Left ventricle myocardium superior (tissue), 1 donor: Measurements from ENCODE around the gene AOX1. TPM values are rescaled to one million over a fixed set of nuclear protein-coding genes. Genes with fewer than 3 reads are reported as not detected.
"Not testable (repeated sequence)": the region's sequence is repeated elsewhere in the genome, so short reads cannot be mapped to it uniquely, and the experiment has no call there.

Source experiments
- ATAC-seq: fragments of 200-7000 bp; cut with Tn5 transposase; one replicate; pipeline ENCODE4 v1.9.1; 2020; ENCODE audit warnings: mild to moderate bottlenecking, moderate library complexity
- DNase-seq: peaks from one replicate; pipeline ENCODE4 v3.0.0-alpha.2; 2020
- intact Hi-C: fragments of 100-400 bp; cut with micrococcal nuclease; formaldehyde crosslinking; loops from one replicate; pipeline ENCODE4 v1.11.0; 2022
- long read RNA-seq: library from polyadenylated mRNA; unstranded; transcript quantifications from one replicate; pipeline ENCODE4 v2.0.0, GENCODE V29; 2021
- total RNA-seq: library from RNA; stranded (reverse); fragmentation: NEBNext Ultra II Directional; extraction: Animal tissue kit (Norgen Biotek cat#: 25700); gene quantifications from one replicate; pipeline ENCODE4 v1.2.1, GENCODE V29; 2021
- donor health status: DM: no; HTN: yes; CAD: no; lungs with severe emphysema.

Gene AOX1
- 8.7 TPM for total RNA-seq
- long read RNA-seq, full-length matches to known transcripts = 1 of 2 reads
- long read RNA-seq, partial matches to known transcripts = 1 of 2 reads
- long read RNA-seq, other reads (novel, unspliced or antisense) = 0 of 2 reads

DNA sequence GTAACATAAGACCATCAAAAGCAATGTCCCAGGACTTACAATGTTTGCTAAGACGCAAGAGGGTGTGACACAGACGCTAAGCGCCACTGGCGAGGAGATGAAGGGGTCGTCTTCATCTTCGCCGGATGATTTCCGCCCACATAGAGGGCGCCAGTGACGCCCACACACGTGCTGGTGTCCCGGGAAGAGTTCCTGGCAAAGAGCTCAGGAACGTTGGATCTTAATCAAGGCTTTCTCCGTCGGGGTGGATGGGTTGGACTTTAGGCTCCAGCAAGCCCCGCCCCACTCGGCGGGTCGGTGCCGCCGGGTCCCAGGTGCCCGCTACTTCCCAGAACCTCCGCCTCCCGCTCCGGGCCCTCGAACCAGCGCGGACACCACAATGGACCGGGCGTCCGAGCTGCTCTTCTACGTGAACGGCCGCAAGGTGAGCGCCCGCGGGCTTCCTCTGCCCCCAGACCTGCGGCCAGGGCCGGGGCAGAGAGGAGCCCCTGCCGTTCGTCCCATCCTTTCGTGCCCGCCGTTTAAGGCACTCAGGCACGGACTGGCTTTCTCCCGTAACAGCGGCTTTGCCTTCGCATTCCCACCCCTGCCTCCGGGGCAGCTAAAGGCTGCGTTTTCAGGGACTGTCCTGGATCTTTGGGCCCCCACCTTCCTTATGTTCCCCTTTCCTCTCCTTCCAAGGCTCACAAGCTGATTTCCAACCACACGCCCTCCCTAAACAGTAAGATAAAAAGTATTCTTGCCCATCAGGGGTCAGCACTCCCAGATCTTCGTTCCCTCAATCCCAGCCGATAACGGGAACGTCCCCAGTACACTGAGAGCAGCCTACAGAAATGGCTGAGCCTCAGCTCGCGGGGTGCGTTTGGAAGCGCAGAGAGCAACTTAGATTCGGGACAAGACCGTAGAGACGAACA is at the start of gene AOX1:
TSS of gene AOX1 (plus strand) at position 285 of the 914 bp plus-strand sequence. CDS start at position 380, 95 bp downstream.
- intact Hi-C loops = no loop called here
- DNase-seq = peak; percentile 74
- ATAC-seq = peak; percentile 86

- DNase-seq = no peak
- ATAC-seq = no peak
- intact Hi-C loops = no loop called here
These were observed 47.7 kb upstream of the AOX1 start for GRCh38 chr2:200538139-200538538.

DNA sequence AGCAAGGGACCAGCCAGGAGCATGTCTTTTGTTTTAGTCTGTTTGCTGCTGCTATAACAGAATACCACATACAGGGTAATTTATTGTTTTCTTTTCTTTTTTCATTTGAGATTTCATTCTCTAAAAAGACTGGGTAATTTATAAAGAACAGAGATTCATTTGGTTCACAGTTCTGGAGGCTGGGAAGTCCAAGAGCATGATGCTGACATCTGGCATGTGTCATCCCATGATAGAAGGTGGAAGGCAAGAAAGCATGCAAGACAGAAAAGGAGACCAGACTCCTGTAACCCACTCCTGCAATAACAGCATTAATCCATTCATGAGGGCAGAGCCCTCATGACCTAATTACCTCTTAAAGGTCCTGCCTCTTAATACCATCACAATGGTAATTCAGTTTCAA is 45.0 kb upstream of the AOX1 start:
- DNase-seq (no peak), ATAC-seq (no peak)
- intact Hi-C loops = no loop called here

- ATAC-seq = not testable (repeated sequence)
- DNase-seq = peak; percentile 25
These were observed 19.2 kb upstream of the AOX1 start for GRCh38 chr2:200566596-200566995.

DNA sequence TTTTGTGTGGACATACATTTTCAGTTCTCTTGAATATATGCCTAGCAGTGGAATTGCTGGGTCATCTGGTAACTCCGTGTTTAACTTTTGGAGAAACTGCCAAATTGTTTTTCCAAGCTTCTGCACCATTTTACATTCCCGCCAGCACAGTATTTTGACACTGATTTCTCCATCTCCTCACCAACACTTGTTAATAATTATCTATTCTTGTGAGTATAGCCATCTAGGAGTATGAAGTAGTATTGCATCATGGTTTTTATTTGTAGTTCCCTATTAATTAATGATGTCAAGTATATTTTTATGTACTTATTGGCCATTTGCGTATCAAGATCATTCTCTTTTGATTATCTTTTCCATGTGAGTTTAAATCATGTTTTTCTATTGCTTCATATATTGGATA is 17.9 kb upstream of the AOX1 start:
- no peak for ATAC-seq
- intact Hi-C loops = no loop called here
- no peak for DNase-seq

More at GRCh38 chr2:200566596-200566995, 19.2 kb upstream of the AOX1 start:
- intact Hi-C loops = not testable (repeated sequence)

DNA sequence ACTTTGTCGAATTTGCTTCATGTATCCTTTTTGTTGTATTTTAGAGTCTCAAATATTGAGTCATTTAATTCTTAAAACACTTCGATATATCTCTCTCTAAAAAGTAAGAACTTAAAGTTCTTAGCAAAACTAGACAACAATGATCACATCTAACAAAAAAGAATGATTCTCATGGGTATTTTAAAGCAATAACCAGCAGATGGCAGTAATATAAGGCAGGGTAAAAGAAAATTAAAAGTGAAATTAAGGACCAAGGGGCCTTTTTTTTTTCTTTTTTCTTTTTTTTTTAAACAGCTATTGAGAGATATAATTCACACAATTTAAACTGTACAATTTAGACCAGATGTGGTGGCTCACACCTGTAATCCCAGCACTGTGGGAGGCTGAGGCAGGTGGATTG is 9.9 kb upstream of the AOX1 start:
- intact Hi-C loops = no loop called here
- ATAC-seq (no peak), DNase-seq (no peak)

DNA sequence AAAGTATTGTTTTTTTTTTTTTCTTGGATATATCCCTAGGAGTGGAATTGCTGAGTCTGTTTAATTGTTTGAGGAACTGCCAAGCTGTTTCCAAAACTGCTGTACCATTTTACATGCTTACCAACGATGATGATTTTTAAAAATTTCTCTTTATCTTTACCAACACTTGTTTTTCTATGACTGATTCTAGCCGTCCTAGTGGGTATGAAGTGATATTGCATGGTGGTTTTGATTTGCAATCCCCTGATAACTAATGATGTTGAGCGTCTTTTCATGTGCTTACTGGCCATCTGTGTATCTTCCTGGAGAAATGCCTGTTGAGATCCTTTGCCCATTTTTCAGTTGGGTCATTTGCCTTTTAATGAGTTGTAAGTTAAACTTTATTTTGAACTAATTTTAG is 8.8 kb upstream of the AOX1 start:
- intact Hi-C loops = no loop called here
- ATAC-seq (no peak), DNase-seq (no peak)

GRCh38 chr2:200578778-200579177 is 7.0 kb upstream of the AOX1 start:
- intact Hi-C loops = no loop called here
- DNase-seq = no peak
- no peak for ATAC-seq

DNA sequence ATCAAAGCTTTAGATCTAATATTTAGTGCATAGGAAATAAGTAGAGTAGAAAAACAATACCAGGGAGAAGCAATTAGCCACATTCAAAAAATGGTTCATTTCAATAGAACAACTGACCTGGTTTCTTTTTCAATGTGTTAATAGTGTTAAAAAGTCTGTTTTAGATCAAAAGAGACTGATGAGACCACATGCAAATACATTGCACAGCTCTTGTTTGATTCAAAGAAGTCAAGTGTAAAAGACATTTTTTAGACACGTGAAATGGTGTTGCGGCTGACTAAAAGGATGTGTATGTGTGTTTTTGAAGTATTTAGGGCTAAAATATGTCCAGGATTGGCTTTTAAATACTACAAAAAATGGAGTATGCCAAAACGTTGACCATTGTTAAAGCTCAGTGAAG is 1.2 kb upstream of the AOX1 start:
- ATAC-seq = no peak
- DNase-seq = no peak
- intact Hi-C loops = no loop called here

DNA sequence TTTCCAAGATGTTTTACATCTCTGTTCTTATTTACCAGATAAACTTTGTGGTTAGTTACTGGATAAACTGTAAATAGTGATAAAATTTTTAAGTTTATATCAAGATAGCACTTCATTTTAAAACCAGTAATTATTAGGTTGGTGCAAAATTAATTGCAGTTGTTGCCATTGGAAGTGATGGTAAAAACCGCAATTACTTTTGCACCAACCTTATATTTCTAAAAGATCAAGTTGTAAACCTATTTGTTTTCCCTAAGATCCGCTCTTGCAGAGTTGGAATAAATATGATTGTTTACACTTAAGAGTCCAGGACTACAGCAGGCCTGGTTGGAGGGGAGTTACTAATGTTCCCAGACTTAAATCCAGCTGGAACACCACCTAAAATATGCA is 479 bp upstream of the AOX1 start:
- ATAC-seq = no peak
- intact Hi-C loops = no loop called here
- DNase-seq = no peak

GRCh38 chr2:200586644-200586975 is 796 bp downstream of the AOX1 start:
- intact Hi-C loops = no loop called here
- DNase-seq (no peak), ATAC-seq (no peak)

DNA sequence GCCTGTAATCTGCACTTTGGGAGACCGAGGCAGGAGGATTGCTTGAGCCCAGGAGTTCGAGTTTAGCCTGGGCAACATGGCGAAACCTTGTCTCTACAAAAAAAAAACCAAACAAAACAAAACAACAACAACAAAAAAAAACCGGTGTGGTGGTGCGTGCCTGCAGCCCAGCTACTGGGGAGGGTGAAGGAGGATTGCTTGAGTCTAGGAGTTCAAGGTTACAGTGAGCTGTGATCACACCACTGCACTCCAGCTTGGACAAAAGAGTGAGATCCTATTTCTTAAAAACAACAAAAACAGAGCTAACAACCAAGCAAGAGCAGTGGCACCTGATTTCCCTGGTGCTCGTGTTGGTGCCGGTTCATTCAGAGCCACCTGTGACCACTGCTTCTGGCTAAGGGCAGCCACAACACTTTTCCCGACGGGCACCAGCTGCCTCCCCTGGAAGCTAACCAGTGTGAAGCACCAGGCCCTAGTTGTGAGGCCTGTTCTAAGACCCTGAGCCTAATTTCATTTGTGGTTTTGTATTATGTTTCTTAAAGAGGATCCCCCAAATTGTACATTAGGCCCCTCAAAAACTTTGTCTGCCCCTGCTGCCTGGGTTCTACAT is 1.3 kb downstream of the AOX1 start:
- DNase-seq (no peak), ATAC-seq (no peak)
- intact Hi-C loops = no loop called here

DNA sequence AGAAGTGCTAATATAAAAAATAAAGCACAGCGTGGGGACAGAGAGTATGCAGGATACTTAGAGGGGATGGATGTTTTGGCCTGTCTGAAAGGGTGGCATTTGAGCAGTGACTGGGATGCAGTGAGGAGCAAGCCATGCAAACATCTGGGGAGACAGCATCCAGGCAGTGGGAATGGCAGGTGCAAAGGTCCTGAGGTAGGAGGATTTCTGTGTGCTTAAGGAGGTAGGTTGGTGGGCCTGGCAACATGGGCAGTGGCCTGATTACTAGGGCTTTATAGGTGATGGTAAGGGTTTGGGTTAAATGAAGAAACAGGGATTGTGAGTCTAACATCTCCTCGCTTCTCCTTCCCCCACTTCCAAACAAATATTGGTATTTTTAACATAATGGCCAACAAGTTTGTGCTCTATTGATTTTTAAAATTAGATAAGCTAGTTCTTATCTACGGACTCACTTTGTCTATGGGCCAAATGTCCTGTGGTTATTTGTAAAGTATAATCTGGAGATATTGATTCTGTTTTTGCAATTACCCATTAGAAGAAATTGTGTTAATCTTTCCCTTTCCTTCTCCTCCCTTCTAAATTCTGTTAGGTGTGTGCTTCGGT is 2.4 kb downstream of the AOX1 start:
- ATAC-seq (no peak), DNase-seq (no peak)
- intact Hi-C loops = no loop called here

DNA sequence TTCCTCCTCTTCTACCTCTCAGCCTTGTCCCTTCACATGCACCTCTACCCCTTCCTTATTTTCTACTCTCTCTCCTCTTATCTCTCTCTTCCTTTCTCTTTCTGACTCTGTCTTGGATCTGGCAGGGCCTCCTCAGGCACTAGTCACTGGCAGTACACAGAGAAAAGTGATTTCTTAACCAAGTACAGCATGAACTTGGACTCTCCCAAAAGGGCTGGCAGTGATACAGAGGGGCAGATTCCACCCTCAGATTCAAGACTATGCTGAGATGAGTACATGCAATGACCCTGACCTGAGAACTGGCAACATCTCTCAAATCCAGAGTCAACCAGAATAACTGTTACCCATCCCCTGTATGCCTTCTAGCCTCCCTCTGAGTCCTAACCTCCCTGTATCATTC is 4.3 kb downstream of the AOX1 start:
- ATAC-seq = peak; percentile 69
- intact Hi-C loops = no loop called here
- no peak for DNase-seq

DNA sequence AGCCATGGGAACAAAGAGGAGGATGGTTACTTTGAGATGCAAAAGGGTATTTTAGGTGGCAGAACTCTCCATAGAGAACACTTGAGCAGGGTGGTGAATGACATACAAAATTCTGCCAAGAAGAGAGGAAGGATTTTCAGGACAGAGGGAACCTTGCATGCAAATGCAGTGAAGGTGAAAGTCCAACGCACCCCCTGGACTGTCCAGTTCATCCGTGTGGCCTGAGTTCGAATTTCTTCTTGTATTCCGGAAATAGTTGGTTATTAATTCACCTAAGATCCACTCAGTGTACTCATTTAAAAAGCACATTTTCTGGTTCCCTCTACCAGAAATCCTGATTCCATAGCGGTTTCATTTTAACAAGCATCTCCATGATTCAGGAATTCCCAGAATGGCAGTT is 5.5 kb downstream of the AOX1 start:
- ATAC-seq (no peak), DNase-seq (no peak)
- intact Hi-C loops = no loop called here

GRCh38 chr2:200592406-200593075 is 6.7 kb downstream of the AOX1 start:
- ATAC-seq (no peak), DNase-seq (no peak)

DNA sequence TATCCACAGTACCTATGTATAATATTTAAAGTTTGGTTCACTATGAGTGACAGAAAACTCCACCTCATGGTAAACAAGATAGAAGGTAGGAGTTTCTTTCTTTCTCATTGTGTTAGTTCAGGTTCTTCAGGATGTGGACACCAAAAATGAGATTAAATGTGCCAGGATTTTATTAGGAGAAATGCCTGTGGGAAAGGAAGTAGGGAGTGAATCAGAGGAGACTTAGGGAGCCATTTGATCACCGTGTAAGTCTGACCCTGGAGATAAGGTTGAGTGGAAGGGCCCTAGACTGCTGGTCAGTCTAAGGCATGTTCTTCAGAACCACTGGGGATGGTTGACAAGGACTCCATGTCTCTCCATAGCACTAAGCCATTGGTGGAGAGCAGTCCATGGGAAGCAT is 8.1 kb downstream of the AOX1 start:
- ATAC-seq = no peak
- intact Hi-C loops = no loop called here
- no peak for DNase-seq

More at GRCh38 chr2:200592406-200593075, 6.7 kb downstream of the AOX1 start:
- intact Hi-C loops = no loop called here

DNA sequence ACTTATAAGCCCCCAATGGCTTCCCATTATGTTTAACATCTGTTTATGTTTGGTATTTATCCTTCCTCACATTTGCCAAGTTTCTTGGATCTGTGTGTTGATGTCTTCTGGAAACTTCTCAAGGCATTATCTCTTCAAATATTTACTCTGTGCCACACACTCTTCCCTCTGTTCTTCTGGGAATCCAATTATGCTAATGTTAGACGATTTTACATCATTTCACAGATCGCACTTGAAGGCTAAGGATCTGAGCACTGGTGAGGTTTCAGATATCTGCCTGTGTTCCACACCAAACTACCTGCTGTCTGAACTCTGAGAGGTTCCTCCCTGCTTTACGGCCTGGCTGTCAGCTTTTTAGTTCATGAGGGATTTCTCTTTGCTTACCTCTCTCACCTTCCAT is 10.1 kb downstream of the AOX1 start:
- no peak for ATAC-seq
- no peak for DNase-seq
- intact Hi-C loops = no loop called here

DNA sequence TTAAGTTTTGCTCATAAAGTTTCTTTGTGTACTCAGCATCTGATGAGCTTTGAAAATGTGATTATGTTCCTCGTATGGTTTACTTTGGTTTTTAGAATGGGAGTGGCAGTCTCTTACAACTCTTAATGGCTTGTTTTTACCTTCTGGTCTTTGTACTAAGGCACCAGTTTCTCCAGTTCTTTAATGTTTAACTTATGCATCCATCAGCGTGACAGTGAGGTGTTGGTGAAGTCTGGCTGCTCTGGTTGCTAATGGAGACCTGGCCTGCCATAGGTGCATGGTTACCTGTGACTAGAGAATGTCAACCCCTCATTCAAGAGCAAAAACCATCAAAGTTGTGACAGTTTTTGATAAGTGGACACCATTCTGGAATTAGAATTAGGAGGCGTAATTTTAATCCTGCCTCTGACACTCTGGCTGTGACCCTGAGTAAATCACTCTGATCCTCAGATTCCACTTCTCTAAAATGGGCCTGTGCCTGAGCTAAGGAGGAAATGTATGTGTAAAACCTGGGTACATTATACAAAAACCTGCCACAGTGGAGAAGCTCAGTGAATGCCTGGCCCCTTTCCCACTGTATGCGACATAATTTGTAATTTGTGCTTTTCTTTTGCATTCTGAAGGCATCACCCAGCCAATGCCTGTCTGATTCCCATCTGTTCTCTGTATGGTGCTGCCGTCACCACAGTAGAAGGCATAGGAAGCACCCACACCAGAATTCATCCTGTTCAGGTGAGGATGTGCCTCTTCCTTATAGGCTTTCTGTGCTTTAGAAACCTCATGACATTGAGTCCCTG is 11.2 kb downstream of the AOX1 start:
- intact Hi-C loops = no loop called here
- DNase-seq = no peak
- no peak for ATAC-seq
